Calu3 (cell line): Measurements from ENCODE around the gene SGSH. TPM values are rescaled to one million over a fixed set of nuclear protein-coding genes. Genes with fewer than 3 reads are reported as not detected.
A peak's percentile ranks its signal among the peaks of the same experiment; 100 is the strongest.

Experiments used
- BruUV-seq: library from RNA; stranded (reverse); fragments of 400-500 nt; replicated peaks from 2 replicates; lab custom pipeline; 2021; lab: Mats Ljungman, UMichigan
- CTCF ChIA-PET: fragments of 300-600 bp; sonication (Branson Sonifier 250); formaldehyde crosslinking; loops from one replicate; lab custom pipeline; 2022; ENCODE audit warnings: antibody characterized with exemption; lab: Charles Lee
- DNase-seq: peaks from one replicate; pipeline ENCODE4 v3.0.0; 2022
- H3K27ac Mint-ChIP-seq: one replicate; pipeline ENCODE4 v1.8.0; 2022; ENCODE audit warnings: mixed read lengths; ENCODE audit not compliant: unreplicated experiment
- H3K27me3 Mint-ChIP-seq: one replicate; pipeline ENCODE4 v1.8.0; 2022; ENCODE audit warnings: mixed read lengths; ENCODE audit not compliant: unreplicated experiment
- H3K36me3 Mint-ChIP-seq: one replicate; pipeline ENCODE4 v1.8.0; 2022; ENCODE audit warnings: mild to moderate bottlenecking, moderate library complexity, mixed read lengths; ENCODE audit not compliant: insufficient read depth, unreplicated experiment
- H3K4me1 Mint-ChIP-seq: one replicate; pipeline ENCODE4 v1.8.0; 2022; ENCODE audit warnings: mild to moderate bottlenecking, low read depth, mixed read lengths; ENCODE audit not compliant: unreplicated experiment
- H3K4me3 Mint-ChIP-seq: one replicate; pipeline ENCODE4 v1.8.0; 2022; ENCODE audit warnings: mild to moderate bottlenecking, low read depth, moderate library complexity, mixed read lengths; ENCODE audit not compliant: unreplicated experiment
- H3K9me3 Mint-ChIP-seq: one replicate; pipeline ENCODE4 v1.8.0; 2022; ENCODE audit warnings: low read depth, mixed read lengths; ENCODE audit not compliant: unreplicated experiment
- intact Hi-C: fragments of 100-400 bp; cut with micrococcal nuclease; formaldehyde crosslinking; loops from one replicate; pipeline ENCODE4 v1.10.0; 2022; ENCODE audit not compliant: unreplicated experiment
- total RNA-seq: library from RNA; stranded (reverse); gene quantifications from 2 replicates; pipeline ENCODE4 v1.2.3, GENCODE V29; 2022
- TF ChIP-seq, protein P1 (sequence below): fragments of 200-600 bp; IDR thresholded peaks from one replicate; pipeline ENCODE4 v1.8.0; 2022; ENCODE audit warnings: antibody characterized with exemption; ENCODE audit not compliant: unreplicated experiment

SGSH gene
- total RNA-seq, 1 experiment from 2014 or later, result 32.2 TPM

DNA sequence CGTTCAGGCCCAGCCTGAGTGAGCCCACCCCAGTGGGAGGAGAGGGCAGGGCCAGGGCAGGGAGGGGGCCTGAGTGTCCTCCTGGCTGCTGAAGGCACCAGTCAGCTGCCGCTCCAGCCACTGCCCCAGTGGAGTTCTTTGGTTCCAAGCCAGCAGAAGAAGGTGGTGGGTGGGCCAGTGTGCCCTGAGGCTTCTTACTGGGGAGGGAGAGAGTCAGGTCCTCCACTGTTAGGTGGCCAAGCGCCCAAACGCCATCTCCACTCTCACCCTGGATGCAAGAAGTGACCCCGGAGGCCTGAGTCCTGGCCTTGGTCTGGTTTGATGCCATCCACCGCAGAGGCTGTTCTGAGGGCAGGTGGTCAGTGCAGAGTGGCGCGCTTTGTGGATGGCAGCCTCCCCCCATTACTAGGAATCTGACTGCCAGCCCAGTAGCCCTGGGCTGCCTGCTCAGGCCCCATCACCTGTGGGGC is 42.7 kb upstream of the SGSH start:
- no peak for DNase-seq
- BruUV-seq, result no TSS peak
- intact Hi-C loops, result no loop called here
- Mint-ChIP-seq H3K27ac (peak overlapping the region; percentile 88), H3K27me3 (no peaks in the 10 kb centered on the region), H3K4me1 (peaks cover 28% of the 10 kb centered on the region), H3K4me3 (peak overlapping the region; percentile 79), H3K36me3 (peaks cover 53% of the 10 kb centered on the region), H3K9me3 (no peaks in the 10 kb centered on the region)
- TF ChIP-seq, protein P1, sequence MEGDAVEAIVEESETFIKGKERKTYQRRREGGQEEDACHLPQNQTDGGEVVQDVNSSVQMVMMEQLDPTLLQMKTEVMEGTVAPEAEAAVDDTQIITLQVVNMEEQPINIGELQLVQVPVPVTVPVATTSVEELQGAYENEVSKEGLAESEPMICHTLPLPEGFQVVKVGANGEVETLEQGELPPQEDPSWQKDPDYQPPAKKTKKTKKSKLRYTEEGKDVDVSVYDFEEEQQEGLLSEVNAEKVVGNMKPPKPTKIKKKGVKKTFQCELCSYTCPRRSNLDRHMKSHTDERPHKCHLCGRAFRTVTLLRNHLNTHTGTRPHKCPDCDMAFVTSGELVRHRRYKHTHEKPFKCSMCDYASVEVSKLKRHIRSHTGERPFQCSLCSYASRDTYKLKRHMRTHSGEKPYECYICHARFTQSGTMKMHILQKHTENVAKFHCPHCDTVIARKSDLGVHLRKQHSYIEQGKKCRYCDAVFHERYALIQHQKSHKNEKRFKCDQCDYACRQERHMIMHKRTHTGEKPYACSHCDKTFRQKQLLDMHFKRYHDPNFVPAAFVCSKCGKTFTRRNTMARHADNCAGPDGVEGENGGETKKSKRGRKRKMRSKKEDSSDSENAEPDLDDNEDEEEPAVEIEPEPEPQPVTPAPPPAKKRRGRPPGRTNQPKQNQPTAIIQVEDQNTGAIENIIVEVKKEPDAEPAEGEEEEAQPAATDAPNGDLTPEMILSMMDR, result no peak
- CTCF ChIA-PET, result interaction anchor here (1.7 kb wide), 1 partner anchor 162 kb away, joined by 11 read pairs; the partner anchor contains the start of gene GAA

DNA sequence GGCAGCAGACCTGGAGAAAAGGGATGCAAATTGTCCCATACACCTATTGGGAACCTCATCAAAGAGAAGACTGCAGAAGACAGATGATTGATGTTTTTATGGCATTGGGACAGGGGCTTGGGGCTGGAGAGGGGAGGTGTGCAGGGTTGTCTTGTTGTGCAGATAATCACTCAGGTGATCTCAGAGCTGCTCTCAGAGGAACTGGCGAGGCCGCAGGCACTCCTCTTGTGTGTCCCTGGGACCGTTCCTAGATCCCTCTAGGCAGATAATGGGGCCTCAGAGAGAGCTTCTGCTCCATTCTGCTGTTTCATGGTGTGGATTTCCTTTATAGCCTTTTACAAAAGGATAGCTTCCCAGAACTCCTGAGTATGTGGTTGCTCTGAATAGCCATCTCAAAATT is 42.2 kb upstream of the SGSH start:
- Mint-ChIP-seq H3K36me3 (peaks cover 53% of the 10 kb centered on the region), H3K27me3 (no peaks in the 10 kb centered on the region), H3K9me3 (no peaks in the 10 kb centered on the region), H3K4me3 (peak overlapping the region; percentile 67), H3K27ac (peak overlapping the region; percentile 62), H3K4me1 (peaks cover 30% of the 10 kb centered on the region)
- intact Hi-C loops, result no loop called here
- CTCF ChIA-PET, result no interaction called here
- TF ChIP-seq, protein P1, result no peak
- no peak for DNase-seq
- no TSS peak for BruUV-seq

DNA sequence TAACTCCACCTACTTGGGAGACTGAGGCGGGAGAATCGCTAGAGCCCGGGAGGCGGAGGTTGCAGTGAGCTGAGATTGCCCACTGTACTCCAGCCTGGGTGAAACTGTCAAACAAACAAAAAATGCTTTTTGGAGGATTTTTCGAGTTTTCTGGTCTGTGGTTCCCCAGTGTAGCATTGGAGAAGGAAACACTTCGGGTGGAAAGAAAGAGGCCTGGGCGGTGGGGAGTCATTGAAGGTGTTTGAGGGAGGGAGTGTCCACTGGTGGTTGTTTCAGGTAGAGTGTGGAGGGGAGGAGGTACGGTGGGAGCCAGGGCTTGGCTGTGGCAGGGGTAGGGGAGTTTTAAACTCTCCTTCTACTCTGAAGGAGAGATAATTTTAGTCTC is 41.8 kb upstream of the SGSH start:
- no TSS peak for BruUV-seq
- DNase-seq, result no peak
- Mint-ChIP-seq H3K9me3 (no peaks in the 10 kb centered on the region), H3K4me3 (peak overlapping the region; percentile 67), H3K36me3 (peaks cover 53% of the 10 kb centered on the region), H3K27me3 (no peaks in the 10 kb centered on the region), H3K27ac (peak overlapping the region; percentile 62), H3K4me1 (peaks cover 30% of the 10 kb centered on the region)
- intact Hi-C loops, result no loop called here
- TF ChIP-seq, protein P1, result no peak
- CTCF ChIA-PET, result no interaction called here

DNA sequence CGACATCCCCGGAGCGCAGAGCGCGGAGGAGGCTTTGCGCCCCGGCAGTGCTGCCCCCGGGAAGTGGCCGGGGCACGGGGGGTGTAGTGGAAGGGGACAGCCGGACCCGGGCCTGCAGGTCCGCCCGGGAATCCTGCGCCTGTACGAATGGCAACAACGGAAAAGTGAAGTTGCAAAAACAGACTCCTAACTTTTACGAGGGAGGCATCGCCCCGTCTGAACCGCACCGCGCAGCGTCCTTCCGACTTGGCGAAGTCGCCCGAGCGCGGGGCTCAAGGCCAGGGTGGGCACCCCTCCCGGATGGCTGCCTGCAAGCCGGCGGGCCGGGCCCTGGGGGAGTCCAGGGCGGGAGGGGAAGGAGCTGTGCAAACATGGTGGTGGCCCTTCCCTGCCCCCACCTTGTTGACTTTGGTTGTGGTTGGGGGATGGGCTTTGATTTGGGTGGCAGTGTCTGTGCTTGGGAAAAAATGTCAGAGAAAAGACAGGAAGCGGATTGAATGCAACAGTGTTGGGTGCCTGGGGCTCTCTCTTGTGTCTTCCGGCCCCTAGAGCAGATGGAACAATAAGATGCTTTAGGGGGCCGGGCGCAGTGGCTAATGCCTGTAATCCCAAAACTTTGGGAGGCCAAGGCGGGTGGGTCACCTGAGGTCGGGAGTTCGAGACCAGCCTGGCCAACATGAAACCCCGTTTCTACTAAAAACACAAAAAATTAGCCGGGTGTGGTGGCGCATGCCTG is 41.2 kb upstream of the SGSH start:
- DNase-seq, result peak; percentile 69
- intact Hi-C loops, result no loop called here
- Mint-ChIP-seq H3K4me1 (peaks cover 30% of the 10 kb centered on the region), H3K27ac (peak overlapping the region; percentile 62), H3K27me3 (no peaks in the 10 kb centered on the region), H3K9me3 (no peaks in the 10 kb centered on the region), H3K36me3 (peaks cover 53% of the 10 kb centered on the region), H3K4me3 (peak overlapping the region; percentile 67)
- BruUV-seq, result no TSS peak
- CTCF ChIA-PET, result interaction anchor here (0.5 kb wide), 1 partner anchor 544 kb away, joined by 3 read pairs; no protein-coding TSS in a partner anchor
- TF ChIP-seq, protein P1, result no peak
